HG02571 (cell line): ENCODE results near the gene ZNF473.

Experiments used
- ATAC-seq: cut with Tn5 transposase; IDR thresholded peaks from one replicate; pipeline ENCODE4 v1.9.1; 2021; ENCODE audit warnings: mild to moderate bottlenecking, moderate library complexity; ENCODE audit not compliant: unreplicated experiment

The ZNF473 gene

GRCh38 chr19:50025794-50026549 is at the start of gene ZNF473:
Gene ZNF473, plus strand, starts transcription at chr19:50026005. Its CDS starts 5,078 bp downstream, at chr19:50031083.
- ATAC-seq = peak; percentile 53

GRCh38 chr19:49976496-49976895 is 49.3 kb upstream of the ZNF473 start:
- no peak for ATAC-seq

GRCh38 chr19:49977076-49977475 is 48.7 kb upstream of the ZNF473 start:
- no peak for ATAC-seq

GRCh38 chr19:49977881-49978280 is 47.9 kb upstream of the ZNF473 start:
- ATAC-seq = no peak

GRCh38 chr19:49978324-49978723 is 47.5 kb upstream of the ZNF473 start:
- ATAC-seq = no peak

GRCh38 chr19:49981603-49982593 is 43.9 kb upstream of the ZNF473 start:
- no peak for ATAC-seq

- no peak for ATAC-seq
These were observed 42.1 kb upstream of the ZNF473 start for GRCh38 chr19:49983645-49984229.

- ATAC-seq = no peak
These were observed 41.3 kb upstream of the ZNF473 start for GRCh38 chr19:49984491-49984890.

- no peak for ATAC-seq
These were observed 39.9 kb upstream of the ZNF473 start for GRCh38 chr19:49985871-49986270.

- ATAC-seq = no peak
These were observed 39.5 kb upstream of the ZNF473 start for GRCh38 chr19:49986354-49986753.

- ATAC-seq = no peak
These were observed 38.6 kb upstream of the ZNF473 start for GRCh38 chr19:49987159-49987698.

GRCh38 chr19:49988007-49988406 is 37.8 kb upstream of the ZNF473 start:
- ATAC-seq = no peak

- ATAC-seq = no peak
These were observed 37.4 kb upstream of the ZNF473 start for GRCh38 chr19:49988433-49988832.

- ATAC-seq = no peak
These were observed 28.1 kb upstream of the ZNF473 start for GRCh38 chr19:49997709-49998108.

- no peak for ATAC-seq
These were observed 26.3 kb upstream of the ZNF473 start for GRCh38 chr19:49999371-50000010.

GRCh38 chr19:50000038-50000840 is 25.6 kb upstream of the ZNF473 start:
- no peak for ATAC-seq

- no peak for ATAC-seq
These were observed 24.8 kb upstream of the ZNF473 start for GRCh38 chr19:50000841-50001557.

- no peak for ATAC-seq
These were observed 24.0 kb upstream of the ZNF473 start for GRCh38 chr19:50001775-50002174.

- ATAC-seq = no peak
These were observed 23.3 kb upstream of the ZNF473 start for GRCh38 chr19:50002386-50002960.
